A549 treated with CORT108297 at 1 μM for 4 hours (cell line): ENCODE data around the gene OR10S1. TPM values are rescaled to one million over a fixed set of nuclear protein-coding genes. Genes with fewer than 3 reads are reported as not detected.

Experiments
- total RNA-seq: library from RNA; stranded (reverse); fragments of 200-300 nt; extraction: Qiagen RNA extraction; gene quantifications from 5 replicates; pipeline ENCODE4 v1.2.3, GENCODE V29; 2022

OR10S1 gene
- not detected in 5 replicates for total RNA-seq

GRCh38 chr11:123977731-123978347 lies at the start of gene OR10S1:
Gene OR10S1, minus strand, starts transcription at chr11:123977781. Its CDS starts 117 bp downstream, at chr11:123977664.

GRCh38 chr11:124026498-124026897 lies 48.9 kb upstream of the OR10S1 start, which contains the start of gene OR10G8:
Gene OR10G8, plus strand, starts transcription at chr11:124026798. Its CDS starts 2,825 bp downstream, at chr11:124029623.

DNA sequence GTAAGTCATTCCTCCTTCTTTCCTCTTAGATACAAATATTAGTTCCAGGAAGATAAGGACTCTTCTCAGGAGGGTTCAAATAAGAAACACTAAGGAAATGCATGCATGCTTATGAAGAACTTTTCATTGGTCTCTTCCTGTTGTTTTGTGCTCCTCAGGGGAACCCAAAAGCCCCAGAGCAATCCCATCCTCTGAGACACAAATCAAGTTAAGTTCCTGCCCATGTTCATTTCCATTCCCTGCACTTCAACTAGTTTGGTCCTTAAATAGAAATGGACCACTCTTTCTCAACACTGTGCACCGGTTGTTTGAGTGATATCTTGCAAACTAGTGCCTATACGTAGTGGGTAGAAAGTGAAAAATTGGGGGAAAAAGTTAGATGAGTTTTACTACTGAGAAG lies 35.1 kb upstream of the OR10S1 start, which contains the start of gene OR10G4:
Gene OR10G4 (plus strand): TSS at position 301 of the 400 bp plus-strand sequence. CDS start 2,578 bp downstream, outside the sequence.

DNA sequence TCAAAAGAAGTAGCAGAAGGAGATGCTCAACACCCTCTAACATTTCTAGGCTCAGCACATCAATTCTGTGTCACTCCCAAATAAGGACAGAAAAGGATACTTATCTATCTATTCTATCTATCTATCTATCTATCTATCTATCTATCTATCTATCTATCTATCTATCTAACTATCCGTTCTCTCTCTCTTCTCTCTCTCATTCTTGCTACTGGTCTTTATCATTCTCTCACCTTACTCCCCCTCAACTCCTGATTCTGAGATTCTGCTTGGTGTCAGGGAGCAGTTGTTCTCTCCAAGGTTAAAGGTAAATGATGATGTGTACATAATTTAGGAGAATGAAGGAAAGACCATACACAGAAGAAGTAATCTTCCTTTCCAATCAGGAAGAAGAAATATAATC lies 17.5 kb upstream of the OR10S1 start, which contains the start of gene OR10G6:
Gene OR10G6 (minus strand): TSS at position 43 of the 400 bp plus-strand sequence. CDS start 0 bp downstream, at position 43.

DNA sequence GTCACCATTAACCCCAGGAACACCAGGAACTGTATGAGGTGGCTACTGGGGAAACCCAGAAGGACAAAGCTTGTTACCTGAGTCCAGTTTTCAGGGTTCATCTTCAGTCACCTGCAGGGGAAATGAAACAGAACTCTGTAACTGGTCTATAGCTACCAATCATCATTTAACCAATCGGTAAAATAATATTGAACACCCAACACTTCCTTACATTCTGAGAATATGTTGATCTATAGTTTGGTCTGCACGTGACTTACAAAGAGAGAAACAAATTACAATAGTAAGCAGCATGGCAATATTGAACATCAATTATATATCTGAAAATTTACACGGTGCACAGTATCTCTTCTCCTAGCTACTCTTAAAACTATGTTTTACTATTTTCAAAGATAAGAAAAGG lies 33.8 kb downstream of the OR10S1 start, which contains the start of gene OR6T1:
Gene OR6T1 (minus strand): TSS at position 101 of the 400 bp plus-strand sequence. CDS start 0 bp downstream, at position 101.

DNA sequence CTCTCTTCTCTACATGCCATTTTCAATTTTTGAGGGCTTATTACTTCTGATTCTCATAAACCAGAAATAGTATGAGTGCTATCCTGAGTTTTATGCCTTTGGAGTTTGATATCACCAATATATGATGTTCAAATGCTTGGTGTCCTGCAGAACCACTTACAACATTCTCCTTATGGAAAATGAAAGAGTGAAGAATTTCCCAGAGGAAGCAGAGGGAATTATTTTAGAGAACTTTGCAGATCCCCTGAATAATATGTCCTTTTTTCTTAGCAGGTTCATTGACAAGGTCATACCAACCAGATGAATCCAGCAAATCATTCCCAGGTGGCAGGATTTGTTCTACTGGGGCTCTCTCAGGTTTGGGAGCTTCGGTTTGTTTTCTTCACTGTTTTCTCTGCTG lies 38.3 kb downstream of the OR10S1 start, which contains the start of gene OR4D5:
Gene OR4D5 (plus strand): TSS at position 301 of the 400 bp plus-strand sequence. CDS start 0 bp downstream, at position 301.

Other genes starting within 250 kb of the OR10S1 start
- 9.0 to 10.0 TPM (median 9.7 TPM) in 5 replicates for gene ZNF202, start 236.1 kb downstream of the OR10S1 start, total RNA-seq
- not detected in 5 replicates for gene OR6X1, start 223.3 kb downstream of the OR10S1 start, total RNA-seq
- gene OR6M1, start 171.4 kb downstream of the OR10S1 start, total RNA-seq: not detected in 5 replicates
- not detected in 5 replicates for gene TMEM225, start 92.1 kb downstream of the OR10S1 start, total RNA-seq
- gene OR8D4, start 75.6 kb downstream of the OR10S1 start, total RNA-seq: not detected in 5 replicates
- gene OR4D5, start 38.2 kb downstream of the OR10S1 start, total RNA-seq: not detected in 5 replicates
- not detected in 5 replicates for gene OR6T1, start 33.9 kb downstream of the OR10S1 start, total RNA-seq
- gene OR10G6, start 17.4 kb upstream of the OR10S1 start, total RNA-seq: not detected in 5 replicates
- not detected in 5 replicates for gene OR10G4, start 35.2 kb upstream of the OR10S1 start, total RNA-seq
- gene OR10G9, start 45.2 kb upstream of the OR10S1 start, total RNA-seq: not detected in 5 replicates
- gene OR10G8, start 49.0 kb upstream of the OR10S1 start, total RNA-seq: not detected in 5 replicates
- not detected in 5 replicates for gene OR10G7, start 63.5 kb upstream of the OR10S1 start, total RNA-seq
- gene VWA5A, start 137.7 kb upstream of the OR10S1 start, total RNA-seq: 0.20 to 0.45 TPM (median 0.32 TPM) in 5 replicates
- not detected in 5 replicates for gene OR10D3, start 205.6 kb upstream of the OR10S1 start, total RNA-seq